ENCODE measurements around the gene SMAD9. TPM values are rescaled to one million over a fixed set of nuclear protein-coding genes. Genes with fewer than 3 reads are reported as not detected.

The SMAD9 gene
- total RNA-seq, 1 experiment from 2014 or later, result 0.87 TPM

- intact Hi-C loops (cut with micrococcal nuclease), result loop anchor here (1.0 to 5.0 kb wide), 3 partner anchors 54 to 211 kb away; no protein-coding TSS in a partner anchor
- ChIA-PET CTCF (interaction anchor here (0.5 to 1.6 kb wide), 5 partner anchors 115 to 211 kb away, joined by 3 to 16 read pairs (median 4); no protein-coding TSS in a partner anchor), POLR2A (ENCODE audit: unreplicated experiment) (no interaction called here)
- no TSS peak for BruUV-seq (replicated peaks)
- Histone ChIP-seq H2AFZ (ENCODE audit: low read length) (no peak overlapping the region), H3K4me2 (ENCODE audit: low read length) (no peak overlapping the region), H4K20me1 (ENCODE audit: low read length) (no peaks in the 10 kb centered on the region), H3K9ac (ENCODE audit: low read length) (no peak overlapping the region), H3K27ac (ENCODE audit: low read length) (no peak overlapping the region), H3K9me3 (ENCODE audit: low read length) (no peaks in the 10 kb centered on the region), H3K4me1 (ENCODE audit: insufficient read depth, low read length) (peaks cover 8% of the 10 kb centered on the region), H3K79me2 (ENCODE audit: low read length) (no peaks in the 10 kb centered on the region), H3F3A (ENCODE audit: low read length, unreplicated experiment) (no peaks in the 10 kb centered on the region), H3K27me3 (ENCODE audit: low read length) (no peaks in the 10 kb centered on the region), H3K9me2 (replicated peaks; ENCODE audit: low read length) (no peaks in the 10 kb centered on the region), H3K4me3 (ENCODE audit: low read length) (no peak overlapping the region), H3K36me3 (ENCODE audit: low read depth, low read length) (no peaks in the 10 kb centered on the region)
- peak; percentile 73 for DNase-seq
- TF ChIP-seq CTCF (conservative IDR thresholded peaks at IDR 0.05; ENCODE audit: low read depth, low read length) (peak; percentile 57), EZH2phosphoT487 (IDR thresholded peaks at IDR 0.05; ENCODE audit: borderline replicate concordance, low read length) (no peak)
- ATAC-seq, result peak; percentile 94
Measured at GRCh38 chr13:36858290-36858689, 61.7 kb downstream of the SMAD9 start.

DNA sequence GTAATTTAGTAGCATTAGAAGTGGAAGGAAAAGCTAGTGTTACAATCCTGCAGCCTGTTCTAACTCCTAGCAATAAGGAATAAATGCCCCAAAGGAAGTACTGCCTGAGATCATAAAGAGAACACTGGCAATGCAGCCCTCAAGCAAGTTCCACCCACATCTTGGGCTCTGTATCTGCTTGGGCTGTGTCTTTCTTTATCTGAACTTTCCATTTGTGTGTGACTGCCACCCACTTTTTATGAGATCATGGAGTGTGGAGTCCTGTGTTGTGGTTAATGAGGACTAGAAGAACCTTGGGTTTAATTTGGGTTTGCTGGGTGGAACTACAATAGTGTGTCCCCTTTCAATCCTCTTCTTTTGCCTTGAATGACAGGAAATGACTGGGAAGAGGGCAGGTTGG lies 62.8 kb downstream of the SMAD9 start:
- BruUV-seq (replicated peaks), result no TSS peak
- no peak overlapping the region for H3K4me2 ChIP-seq (ENCODE audit: low read length)
- no peaks in the 10 kb centered on the region for H3K79me2 ChIP-seq (ENCODE audit: low read length)
- no peaks in the 10 kb centered on the region for H3F3A ChIP-seq (ENCODE audit: low read length, unreplicated experiment)
- no peak for TF ChIP-seq CTCF (conservative IDR thresholded peaks at IDR 0.05; ENCODE audit: low read depth, low read length)
- no peak for TF ChIP-seq EZH2phosphoT487 (IDR thresholded peaks at IDR 0.05; ENCODE audit: borderline replicate concordance, low read length)
- no peak for TF ChIP-seq EZH2 (IDR thresholded peaks at IDR 0.05; ENCODE audit: low read length, unreplicated experiment)
- intact Hi-C loops (cut with micrococcal nuclease), result loop anchor here (5.0 kb wide), 1 partner anchor 55 kb away; no protein-coding TSS in a partner anchor
- ChIA-PET CTCF (interaction anchor here (1.6 kb wide), 1 partner anchor 125 kb away, joined by 16 read pairs; no protein-coding TSS in a partner anchor), POLR2A (ENCODE audit: unreplicated experiment) (no interaction called here)
- H3K9me2 ChIP-seq (replicated peaks; ENCODE audit: low read length), result no peaks in the 10 kb centered on the region
- peaks cover 5% of the 10 kb centered on the region for H3K4me1 ChIP-seq (ENCODE audit: insufficient read depth, low read length)
- no peak overlapping the region for H2AFZ ChIP-seq (ENCODE audit: low read length)
- ATAC-seq, result no peak; the same call in 1 of the 2 replicates
- no peak overlapping the region for H3K4me3 ChIP-seq (ENCODE audit: low read length)
- no peaks in the 10 kb centered on the region for H3K36me3 ChIP-seq (ENCODE audit: low read depth, low read length)
- no peaks in the 10 kb centered on the region for H3K9me3 ChIP-seq (ENCODE audit: low read length)
- no peaks in the 10 kb centered on the region for H3K27me3 ChIP-seq (ENCODE audit: low read length)
- no peak for DNase-seq
- no peaks in the 10 kb centered on the region for H4K20me1 ChIP-seq (ENCODE audit: low read length)
- H3K27ac ChIP-seq (ENCODE audit: low read length), result no peak overlapping the region
- H3K9ac ChIP-seq (ENCODE audit: low read length), result no peak overlapping the region

DNA sequence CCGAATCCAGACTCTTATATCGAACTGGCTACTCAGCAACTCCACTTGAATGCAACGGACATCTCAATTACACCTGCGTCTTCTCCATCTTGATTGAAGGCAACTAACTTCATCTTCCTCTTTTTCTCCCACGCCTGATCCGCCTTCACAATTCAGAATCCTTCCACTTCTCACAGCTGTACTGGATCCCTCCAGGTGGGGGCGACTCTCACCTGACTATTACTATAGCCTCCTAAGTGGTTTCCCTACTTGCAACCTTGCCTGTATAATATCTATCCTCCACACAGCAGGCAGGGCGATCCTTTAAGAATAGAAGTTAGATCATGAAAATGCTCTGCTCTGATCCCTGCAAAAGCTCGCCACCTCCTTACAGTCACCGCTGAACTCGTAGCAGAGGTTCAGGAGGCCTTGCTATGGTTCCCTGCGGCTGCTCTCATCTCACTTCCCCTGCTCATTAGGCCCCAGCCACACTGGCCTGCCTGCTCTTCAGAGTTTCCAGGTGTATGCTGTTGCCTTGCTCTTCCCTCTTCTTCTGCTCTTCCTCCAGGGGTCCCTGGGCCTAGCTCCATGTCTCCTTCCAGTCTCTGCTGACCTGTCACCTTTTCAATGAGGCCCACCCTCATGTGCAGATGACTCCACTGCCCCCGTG lies 69.1 kb downstream of the SMAD9 start:
- Histone ChIP-seq H3K27ac (ENCODE audit: low read length) (no peak overlapping the region), H3K4me1 (ENCODE audit: insufficient read depth, low read length) (no peaks in the 10 kb centered on the region), H3K9me3 (ENCODE audit: low read length) (no peaks in the 10 kb centered on the region), H3K9me2 (replicated peaks; ENCODE audit: low read length) (no peaks in the 10 kb centered on the region), H3K4me2 (ENCODE audit: low read length) (no peak overlapping the region), H3F3A (ENCODE audit: low read length, unreplicated experiment) (no peaks in the 10 kb centered on the region), H2AFZ (ENCODE audit: low read length) (no peak overlapping the region), H3K27me3 (ENCODE audit: low read length) (no peaks in the 10 kb centered on the region), H4K20me1 (ENCODE audit: low read length) (no peaks in the 10 kb centered on the region), H3K4me3 (ENCODE audit: low read length) (no peak overlapping the region), H3K9ac (ENCODE audit: low read length) (no peak overlapping the region), H3K79me2 (ENCODE audit: low read length) (no peaks in the 10 kb centered on the region), H3K36me3 (ENCODE audit: low read depth, low read length) (no peaks in the 10 kb centered on the region)
- peak; percentile 37 for TF ChIP-seq CTCF (conservative IDR thresholded peaks at IDR 0.05; ENCODE audit: low read depth, low read length)
- TF ChIP-seq EZH2phosphoT487 (IDR thresholded peaks at IDR 0.05; ENCODE audit: borderline replicate concordance, low read length), result no peak
- DNase-seq, result no peak
- ATAC-seq, result no peak
- ChIA-PET POLR2A (ENCODE audit: unreplicated experiment) (interaction anchor here (0.6 to 0.7 kb wide), 2 partner anchors 49 to 317 kb away, joined by 6 to 7 read pairs; no protein-coding TSS in a partner anchor), CTCF (no interaction called here)
- no TSS peak for BruUV-seq (replicated peaks)
- intact Hi-C loops (cut with micrococcal nuclease), result no loop called here
